ENCODE data around the gene DDX11. TPM values are rescaled to one million over a fixed set of nuclear protein-coding genes. Genes with fewer than 3 reads are reported as not detected.
A peak's percentile ranks its signal among the peaks of the same experiment; 100 is the strongest.
"Not testable (repeated sequence)": the region's sequence is repeated elsewhere in the genome, so short reads cannot be mapped to it uniquely, and the experiment has no call there.

Gene DDX11
- polyA plus RNA-seq (ENCODE audit: insufficient read length in 12 of 12), result 10 to 100 TPM in 11 of 12 donors, not detected in 1; 20.6 to 52.2 (median 30.5) TPM
- long read RNA-seq, donor 1, result 0 reads
- long read RNA-seq, donor 2, partial matches to known transcripts, result 0 of 1 reads
- long read RNA-seq, donor 2, other reads (novel, unspliced or antisense), result 0 of 1 reads
- long read RNA-seq, donor 3, result 0 reads
- long read RNA-seq, donor 4, result 0 reads
- long read RNA-seq, donor 5, result 0 reads
- long read RNA-seq, donor 6, partial matches to known transcripts, result 0 of 2 reads
- long read RNA-seq, donor 6, other reads (novel, unspliced or antisense), result 0 of 2 reads
- long read RNA-seq, donor 7, result 0 reads
- long read RNA-seq, donor 8, partial matches to known transcripts, result 0 of 3 reads
- long read RNA-seq, donor 8, other reads (novel, unspliced or antisense), result 0 of 3 reads
- long read RNA-seq, donor 9, partial matches to known transcripts, result 0 of 1 reads
- long read RNA-seq, donor 9, other reads (novel, unspliced or antisense), result 0 of 1 reads
- long read RNA-seq, donor 10, partial matches to known transcripts, result 0 of 1 reads
- long read RNA-seq, donor 10, other reads (novel, unspliced or antisense), result 0 of 1 reads
- long read RNA-seq, donor 11, result 0 reads

DNA sequence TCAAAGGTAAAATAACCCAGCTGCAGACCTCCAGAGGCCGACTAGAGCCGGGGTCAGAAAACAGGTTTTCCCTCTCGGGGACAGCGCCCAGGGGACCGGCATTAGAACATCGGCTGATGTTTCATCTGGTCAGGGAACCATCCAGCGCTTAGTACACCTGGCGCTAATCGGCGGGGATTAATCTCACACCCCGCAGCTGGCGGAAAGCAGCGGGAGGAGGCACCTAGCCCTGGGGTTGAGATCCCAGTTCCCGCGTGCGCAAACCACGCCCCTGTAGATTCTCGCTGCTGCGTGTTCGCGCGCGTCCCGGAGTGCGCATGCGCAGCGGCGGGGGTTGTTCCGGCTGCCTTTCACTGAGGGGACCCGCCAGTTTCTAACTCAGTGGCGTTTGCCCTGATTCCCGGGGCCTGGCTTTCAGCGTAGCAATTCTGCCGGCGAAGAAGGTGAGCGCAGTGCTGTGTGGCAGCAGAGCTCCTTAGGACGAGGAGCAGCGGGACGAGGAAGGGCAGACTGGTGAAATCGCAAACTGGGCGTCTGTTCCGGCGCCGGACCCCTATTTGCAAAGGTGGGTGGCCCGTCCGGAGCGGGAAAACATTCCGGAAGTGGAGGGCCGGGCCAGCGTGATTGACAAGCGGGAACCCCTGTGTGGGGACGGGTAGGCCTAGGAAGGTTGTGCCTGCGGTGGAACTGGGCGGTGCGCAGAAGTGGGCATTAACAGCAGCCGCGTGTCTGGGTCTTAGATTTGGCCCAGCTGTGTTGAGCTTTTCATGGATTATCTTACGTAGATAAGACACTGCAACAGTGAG, at the start of gene DDX11:
TSS of gene DDX11 (plus strand) at position 334 of the 806 bp plus-strand sequence. CDS start 4,534 bp downstream, outside the sequence.
- DNase-seq, result peak; percentile 87

- DNase-seq, result no peak
Observed at GRCh38 chr12:31026202-31026601, 47.5 kb upstream of the DDX11 start.

DNA sequence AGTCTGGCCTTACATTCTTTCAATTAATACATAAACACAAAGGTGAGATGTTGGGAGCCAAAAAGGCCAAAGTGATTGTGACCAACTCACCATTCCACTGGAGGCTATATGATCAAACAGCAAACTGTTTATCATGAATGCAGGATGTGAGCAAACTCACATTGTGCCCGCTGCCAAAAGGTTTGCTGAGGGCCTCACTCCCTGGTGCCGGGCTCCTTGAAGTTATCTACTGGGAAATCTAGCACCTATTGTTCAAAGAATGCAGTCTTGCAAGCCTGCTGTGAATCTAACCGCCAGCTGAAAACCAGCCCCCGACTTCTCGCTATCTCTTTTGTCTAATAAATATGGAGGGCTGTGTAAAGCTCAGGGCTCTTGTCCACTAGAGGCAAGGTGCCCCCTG, 46.7 kb upstream of the DDX11 start:
- DNase-seq, result not testable (repeated sequence)

DNA sequence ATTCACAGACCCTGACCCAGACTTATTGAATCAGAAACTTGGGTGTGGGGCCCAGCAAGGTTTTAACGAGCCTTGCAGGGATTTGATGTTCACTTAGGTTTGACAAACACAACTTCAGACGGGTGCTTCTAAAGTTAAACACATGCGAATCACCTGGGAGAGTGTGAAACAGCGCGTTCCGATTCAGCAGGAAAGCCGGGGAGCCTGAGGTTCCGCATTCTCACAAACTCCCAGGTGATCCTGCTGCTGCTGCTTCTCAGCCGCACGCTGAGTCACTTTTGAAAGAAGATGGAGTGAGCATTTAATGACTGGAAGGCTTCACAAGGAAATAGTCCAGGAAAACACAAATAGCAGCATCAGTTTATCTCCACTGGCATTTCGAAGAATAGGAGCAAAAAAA, 44.2 kb upstream of the DDX11 start:
- no peak for DNase-seq

GRCh38 chr12:31029916-31030562, 43.6 kb upstream of the DDX11 start:
- DNase-seq, result no peak

GRCh38 chr12:31031951-31032335, 41.7 kb upstream of the DDX11 start:
- DNase-seq, result no peak

DNA sequence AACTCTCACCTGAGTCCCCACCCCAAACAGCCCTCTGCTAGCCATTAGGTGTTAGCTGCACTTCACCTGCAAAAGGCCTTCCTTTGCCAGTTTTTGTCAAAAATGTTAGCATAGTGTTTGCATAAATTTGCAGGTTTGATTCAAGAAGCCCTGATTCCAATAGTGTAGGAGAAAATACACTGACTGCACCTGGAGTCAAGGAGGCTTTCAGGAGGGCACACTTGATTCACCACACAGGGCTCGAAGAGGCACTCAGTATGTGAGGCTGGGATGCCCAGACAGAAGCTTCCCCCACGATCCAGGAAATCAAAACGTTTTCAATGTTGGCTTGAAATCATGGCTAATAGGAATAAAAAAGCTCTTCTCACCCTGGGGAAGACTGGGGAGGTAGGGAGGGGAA, 40.5 kb upstream of the DDX11 start:
- DNase-seq, result no peak

DNA sequence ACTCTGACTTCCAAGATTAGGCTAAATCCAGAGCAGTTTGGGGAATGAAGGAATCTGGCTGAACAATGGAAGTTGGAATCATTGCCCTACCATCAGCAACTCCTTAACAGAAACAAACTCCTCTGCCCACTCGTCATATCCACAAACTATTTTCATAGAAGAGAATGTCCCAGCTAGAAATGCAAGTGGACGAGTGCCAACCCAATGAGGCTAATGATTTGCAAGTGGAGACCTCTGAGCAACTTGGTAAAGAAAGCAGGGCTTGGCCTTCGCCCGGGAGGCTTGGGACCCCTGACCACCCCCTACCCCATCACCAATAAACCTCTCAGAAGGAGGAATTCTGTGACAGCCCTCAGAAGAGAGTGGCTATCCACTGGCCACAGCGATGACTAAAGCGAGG, 40.0 kb upstream of the DDX11 start:
- DNase-seq, result no peak

GRCh38 chr12:31034372-31034771, 39.3 kb upstream of the DDX11 start:
- no peak for DNase-seq

- DNase-seq, result no peak
Observed at GRCh38 chr12:31035226-31035625, 38.4 kb upstream of the DDX11 start.

DNA sequence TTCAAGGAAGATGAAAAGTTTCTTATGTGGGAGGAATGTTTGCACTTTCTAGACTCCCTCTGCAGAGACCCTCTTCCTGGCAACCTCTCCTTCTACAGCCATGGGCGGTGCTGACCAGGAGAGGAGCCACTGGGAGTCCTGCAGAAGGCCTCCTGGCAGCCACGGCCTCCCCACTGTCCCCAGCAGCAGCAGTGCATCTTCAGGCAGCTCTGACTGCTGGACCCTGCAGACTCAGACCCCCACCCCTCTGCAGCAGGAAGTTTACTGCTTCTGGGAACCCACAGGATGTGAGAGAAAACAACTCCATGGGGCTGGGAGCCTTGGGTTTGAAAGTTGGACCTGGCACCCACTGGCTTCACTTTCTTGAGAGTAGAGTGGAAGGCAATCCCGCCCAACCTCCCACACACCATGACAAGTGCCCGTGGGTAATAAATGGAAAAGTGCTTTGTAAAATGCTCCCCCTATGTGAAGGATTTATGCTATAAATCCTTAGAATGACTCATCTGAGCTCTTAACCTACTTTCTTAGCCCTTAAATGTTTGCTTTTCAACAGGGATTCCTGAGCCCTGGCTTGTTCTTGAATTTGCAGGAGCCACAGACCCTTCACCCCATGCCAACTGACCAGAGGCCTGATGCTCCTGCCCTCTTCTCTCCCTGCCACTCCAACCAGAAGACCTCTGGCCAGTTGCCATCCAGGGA, 37.5 kb upstream of the DDX11 start:
- no peak for DNase-seq

DNA sequence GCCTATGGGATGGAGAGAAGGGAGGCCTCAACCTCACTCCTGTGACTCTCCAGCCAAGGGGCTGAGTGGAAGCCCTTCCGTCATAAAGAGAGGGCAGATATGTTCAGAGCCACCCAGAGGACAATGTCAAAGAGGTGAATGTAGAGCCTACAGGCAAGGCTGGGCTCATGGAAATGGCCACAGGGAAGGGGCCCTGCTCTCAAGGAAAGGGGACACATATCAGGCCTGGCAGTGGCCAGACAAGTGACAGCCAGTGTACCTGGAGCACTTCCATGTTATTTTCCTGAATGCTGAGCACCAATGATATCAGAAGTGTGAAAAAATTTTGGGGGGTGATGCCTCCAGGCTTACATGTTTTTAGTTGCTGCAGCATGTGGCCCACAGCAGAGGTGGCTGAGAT, 36.6 kb upstream of the DDX11 start:
- DNase-seq, result no peak

DNA sequence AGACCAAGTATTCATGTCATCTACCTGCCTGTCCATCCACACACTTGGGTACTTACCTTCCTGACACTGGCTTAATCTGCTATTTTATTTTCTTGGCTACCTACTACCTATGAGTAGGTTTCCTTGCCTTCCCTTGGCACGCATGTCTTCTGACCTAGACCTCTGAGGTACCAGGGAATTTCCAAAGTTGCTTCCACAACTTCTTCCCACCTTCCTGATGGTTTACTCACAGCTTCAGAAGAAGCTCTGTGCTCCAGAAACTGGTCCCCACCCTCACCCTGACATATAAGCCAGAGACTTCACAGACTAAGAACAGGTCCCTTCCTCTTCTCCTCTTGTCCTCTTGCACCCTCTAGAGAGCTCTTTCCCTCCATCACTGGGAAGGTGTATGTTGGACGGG, 35.7 kb upstream of the DDX11 start:
- no peak for DNase-seq

- no peak for DNase-seq
Observed at GRCh38 chr12:31041033-31041564, 32.6 kb upstream of the DDX11 start.

DNA sequence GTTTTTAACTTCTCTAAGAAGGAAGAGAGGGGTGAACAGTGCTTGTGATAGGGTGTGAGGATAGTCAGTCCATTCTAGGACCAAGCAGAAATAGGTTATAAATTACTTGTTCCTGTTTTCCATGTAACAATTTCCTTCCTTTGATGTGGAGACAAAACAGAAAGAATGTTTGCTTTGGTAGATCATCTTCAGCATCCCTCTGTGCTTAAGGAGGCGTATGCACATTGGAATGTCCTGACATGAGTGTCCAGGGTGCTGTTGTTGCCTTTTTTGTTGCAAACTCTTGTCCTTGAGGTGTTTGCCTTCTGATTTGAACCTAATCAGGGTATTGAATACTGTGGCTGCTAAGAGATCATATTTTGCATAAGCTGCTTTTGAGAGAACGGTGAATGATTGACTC, 23.5 kb upstream of the DDX11 start:
- not testable (repeated sequence) for DNase-seq

DNA sequence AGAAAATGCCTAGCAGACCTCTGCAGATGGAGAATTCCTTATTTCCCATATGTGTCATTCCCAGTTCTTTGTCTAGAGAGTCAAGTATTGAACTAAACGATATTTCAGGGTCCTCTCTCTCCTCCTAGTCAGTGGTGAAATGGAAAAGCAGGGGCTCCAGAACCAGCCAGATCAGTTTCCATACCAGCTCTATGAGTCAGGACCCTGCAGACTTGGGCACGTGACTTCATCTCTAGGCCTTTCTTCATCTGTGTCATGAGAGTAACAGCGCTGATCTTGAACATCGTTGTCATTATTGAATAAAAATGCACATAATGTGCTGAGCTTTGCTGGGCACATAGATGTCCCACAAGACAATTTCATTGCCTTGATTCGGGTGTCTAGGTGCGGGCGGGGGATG, 23.1 kb upstream of the DDX11 start:
- not testable (repeated sequence) for DNase-seq

DNA sequence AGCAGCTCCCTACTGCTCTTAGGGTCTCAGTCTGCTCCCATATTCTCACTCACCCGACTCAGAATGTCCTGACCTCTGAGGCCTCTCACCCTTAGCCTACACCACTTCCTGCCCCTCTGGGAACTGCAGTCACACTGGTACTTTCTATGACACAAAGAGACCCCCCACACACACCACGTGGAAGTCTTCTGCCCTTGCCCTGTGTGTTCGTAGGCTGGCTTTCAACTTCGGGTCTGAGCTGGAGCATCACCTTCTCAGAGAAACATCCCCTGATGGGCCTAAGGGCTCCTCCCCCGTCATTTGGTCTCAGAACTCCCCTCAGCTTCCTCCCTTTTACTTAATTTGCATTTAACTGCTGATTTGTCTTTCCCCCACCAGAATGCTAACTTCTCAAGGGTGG, 22.0 kb upstream of the DDX11 start:
- DNase-seq, result not testable (repeated sequence)

GRCh38 chr12:31052121-31052520, 21.5 kb upstream of the DDX11 start:
- not testable (repeated sequence) for DNase-seq

DNA sequence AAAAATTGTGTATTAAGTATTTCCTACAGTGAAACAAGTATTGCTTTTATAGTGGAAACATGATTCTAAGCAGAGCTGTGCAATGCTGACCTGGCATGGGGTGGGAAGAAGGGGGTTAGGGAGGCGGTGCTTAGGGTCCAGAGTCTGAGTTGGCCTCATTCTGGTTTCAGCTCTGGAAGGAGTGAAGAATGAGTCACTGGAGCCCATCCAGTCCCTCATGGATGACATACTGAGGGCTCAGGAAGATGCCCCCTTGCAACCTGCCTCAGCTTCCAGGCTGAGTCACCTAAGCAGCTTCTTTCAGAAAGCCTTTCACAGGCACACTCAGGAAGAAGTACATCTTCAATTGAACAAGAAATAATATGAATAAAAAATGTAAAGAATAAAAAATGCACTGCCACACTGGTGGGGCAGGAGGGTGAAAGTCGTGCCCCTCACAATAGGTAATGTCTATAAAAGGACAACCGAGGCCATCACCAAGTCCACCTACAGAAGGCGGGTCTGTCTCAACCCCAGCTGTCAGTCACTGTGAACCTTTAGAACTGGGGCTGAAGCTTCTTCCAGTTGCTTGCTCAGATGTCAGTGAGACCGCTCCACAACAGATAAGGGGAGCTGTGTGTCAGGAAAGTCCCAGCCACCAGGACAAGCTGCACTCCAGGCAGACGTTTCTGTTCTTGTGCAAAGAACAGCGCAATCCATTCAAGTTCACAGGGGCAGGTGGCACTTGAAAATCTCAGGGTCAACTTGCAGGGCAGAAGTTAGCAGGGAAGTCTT, 20.8 kb upstream of the DDX11 start:
- DNase-seq, result not testable (repeated sequence)

DNA sequence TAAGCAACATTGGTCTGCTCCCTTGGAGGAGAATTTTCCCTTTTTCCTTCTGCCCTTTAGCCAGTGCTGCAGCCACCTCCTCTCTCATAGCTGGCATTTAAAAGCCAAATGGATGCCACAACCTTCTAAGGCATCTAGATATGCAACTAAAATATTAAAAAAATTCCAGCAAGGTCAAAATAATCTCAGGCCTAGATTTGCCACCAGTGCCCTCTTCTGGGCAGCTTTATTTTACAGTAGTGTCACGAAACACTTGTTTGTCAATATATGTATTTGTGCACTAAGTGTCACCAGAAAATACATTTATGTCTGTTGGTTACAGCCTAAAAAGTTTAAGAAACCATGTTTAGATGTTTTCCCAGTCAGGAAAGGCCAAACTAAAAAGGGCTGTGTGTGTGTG, 19.7 kb upstream of the DDX11 start:
- not testable (repeated sequence) for DNase-seq

Measured in muscle of arm (tissue), 14 donors.